Skeletal muscle satellite cell (primary cell): ENCODE results near the gene DAB1.

ENCODE experiments used
- H3K27me3 ChIP-seq: 2 replicates; pipeline ENCODE4 v1.7.0; 2013; ENCODE audit warnings: low read length; ENCODE audit not compliant: control insufficient read depth, insufficient read depth
- H3K36me3 ChIP-seq: 2 replicates; pipeline ENCODE4 v1.7.0; 2013; ENCODE audit warnings: mild to moderate bottlenecking, control low read depth, low read length; ENCODE audit not compliant: insufficient read depth
- H3K4me1 ChIP-seq: 2 replicates; pipeline ENCODE4 v1.7.0; 2013; ENCODE audit warnings: low read length; ENCODE audit not compliant: control insufficient read depth, insufficient read depth
- H3K4me2 ChIP-seq: 2 replicates; pipeline ENCODE4 v1.7.0; 2013; ENCODE audit warnings: mild to moderate bottlenecking, low read length
- H3K4me3 ChIP-seq: 2 replicates; pipeline ENCODE4 v1.7.0; 2013; ENCODE audit warnings: low read length
- H3K9ac ChIP-seq: 2 replicates; pipeline ENCODE4 v1.7.0; 2013; ENCODE audit warnings: mild to moderate bottlenecking, low read depth, low read length, moderate library complexity
- H3K9me3 ChIP-seq: replicated peaks from 2 replicates; pipeline ENCODE4 v1.7.0; 2013; ENCODE audit warnings: mild to moderate bottlenecking, control low read depth, low read length

DAB1 gene

GRCh38 chr1:57209495-57209894 is 214.4 kb downstream of the DAB1 start:
- no peaks in the 10 kb centered on the region for H3K9me3 ChIP-seq
- H3K27me3 ChIP-seq, result no peaks in the 10 kb centered on the region
- H3K36me3 ChIP-seq, result no peaks in the 10 kb centered on the region
- no peak overlapping the region for H3K4me3 ChIP-seq
- H3K9ac ChIP-seq, result no peak overlapping the region
- no peaks in the 10 kb centered on the region for H3K4me1 ChIP-seq
- H3K4me2 ChIP-seq, result no peak overlapping the region

GRCh38 chr1:57208741-57209302 is 215.0 kb downstream of the DAB1 start:
- no peak overlapping the region for H3K9ac ChIP-seq
- no peak overlapping the region for H3K4me3 ChIP-seq
- H3K4me1 ChIP-seq, result no peaks in the 10 kb centered on the region
- H3K27me3 ChIP-seq, result no peaks in the 10 kb centered on the region
- H3K4me2 ChIP-seq, result no peak overlapping the region
- H3K36me3 ChIP-seq, result no peaks in the 10 kb centered on the region
- H3K9me3 ChIP-seq, result no peaks in the 10 kb centered on the region

- Histone ChIP-seq H3K9ac (no peak overlapping the region), H3K4me2 (no peak overlapping the region), H3K9me3 (no peaks in the 10 kb centered on the region), H3K36me3 (no peaks in the 10 kb centered on the region), H3K4me3 (no peak overlapping the region), H3K27me3 (no peaks in the 10 kb centered on the region), H3K4me1 (no peaks in the 10 kb centered on the region)
These were observed 217.8 kb downstream of the DAB1 start for GRCh38 chr1:57206038-57206437.

DNA sequence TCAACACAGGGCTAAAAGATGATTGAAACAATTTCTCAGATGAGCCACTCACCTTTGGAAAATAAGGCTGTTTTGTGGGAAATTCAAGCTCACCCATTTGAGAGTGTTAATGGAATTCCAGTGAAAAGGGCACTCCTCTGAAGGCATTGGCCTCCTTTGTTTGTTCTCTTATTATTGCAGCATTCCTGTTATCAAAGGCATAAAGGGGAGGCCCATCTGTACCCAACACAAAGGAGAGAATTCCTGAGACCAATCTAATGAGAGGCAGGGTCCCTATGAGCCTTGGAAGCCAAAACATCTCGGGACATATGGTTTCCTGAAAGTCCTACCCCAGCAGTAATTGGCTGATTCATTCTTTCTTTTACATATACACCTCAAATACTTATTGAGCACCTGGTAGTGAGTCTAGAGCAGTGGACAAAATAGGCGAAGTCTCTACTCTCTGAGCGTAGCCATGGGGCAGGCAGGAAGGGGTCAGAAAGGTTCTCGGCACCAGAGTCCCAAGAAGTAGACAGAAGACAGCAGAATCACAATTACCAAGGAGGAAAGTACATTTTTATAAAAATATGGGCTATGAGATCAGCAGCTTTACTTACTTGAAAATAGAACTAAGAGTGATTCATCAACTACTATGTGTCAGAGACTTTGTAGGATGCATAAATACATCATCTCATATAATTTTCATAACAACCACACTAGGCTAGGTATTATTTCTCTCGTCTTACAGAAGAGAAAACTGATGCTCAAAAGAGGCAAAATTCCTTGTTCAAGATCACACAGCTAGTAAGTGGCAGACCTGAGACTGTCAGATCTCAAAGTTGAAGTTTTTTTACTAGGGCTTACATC is 218.7 kb downstream of the DAB1 start:
- H3K4me2 ChIP-seq, result no peak overlapping the region
- H3K9ac ChIP-seq, result no peak overlapping the region
- H3K9me3 ChIP-seq, result no peaks in the 10 kb centered on the region
- H3K4me3 ChIP-seq, result no peak overlapping the region
- no peaks in the 10 kb centered on the region for H3K27me3 ChIP-seq
- no peaks in the 10 kb centered on the region for H3K4me1 ChIP-seq
- no peaks in the 10 kb centered on the region for H3K36me3 ChIP-seq

DNA sequence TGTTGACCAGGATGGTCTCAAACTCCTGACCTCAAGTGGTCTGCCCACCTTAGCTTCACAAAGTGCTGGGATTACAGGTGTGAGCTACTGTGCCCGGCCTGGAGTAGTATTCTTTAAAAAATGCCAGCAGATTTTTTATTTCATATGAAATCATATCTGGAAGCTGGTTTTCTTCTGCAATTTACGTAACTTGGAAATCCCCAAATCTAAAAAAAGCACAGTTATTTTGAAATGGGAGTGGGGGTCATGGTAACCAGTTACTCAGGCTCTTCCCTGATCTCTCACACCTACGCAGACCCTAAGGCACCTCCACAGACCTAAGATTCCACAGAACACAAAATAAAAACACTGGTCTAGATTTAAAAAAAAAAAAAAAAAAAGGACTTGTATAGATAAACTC is 219.8 kb downstream of the DAB1 start:
- no peaks in the 10 kb centered on the region for H3K36me3 ChIP-seq
- H3K4me1 ChIP-seq, result no peaks in the 10 kb centered on the region
- no peak overlapping the region for H3K4me2 ChIP-seq
- H3K27me3 ChIP-seq, result no peaks in the 10 kb centered on the region
- H3K9me3 ChIP-seq, result no peaks in the 10 kb centered on the region
- H3K4me3 ChIP-seq, result no peak overlapping the region
- H3K9ac ChIP-seq, result no peak overlapping the region

- Histone ChIP-seq H3K9ac (no peak overlapping the region), H3K36me3 (no peaks in the 10 kb centered on the region), H3K4me1 (no peaks in the 10 kb centered on the region), H3K27me3 (no peaks in the 10 kb centered on the region), H3K9me3 (no peaks in the 10 kb centered on the region), H3K4me2 (no peak overlapping the region), H3K4me3 (no peak overlapping the region)
These were observed 221.6 kb downstream of the DAB1 start for GRCh38 chr1:57202241-57202640.

- Histone ChIP-seq H3K4me2 (no peak overlapping the region), H3K4me3 (no peak overlapping the region), H3K9ac (no peak overlapping the region), H3K4me1 (no peaks in the 10 kb centered on the region), H3K9me3 (no peaks in the 10 kb centered on the region), H3K27me3 (no peaks in the 10 kb centered on the region), H3K36me3 (no peaks in the 10 kb centered on the region)
These were observed 224.9 kb downstream of the DAB1 start for GRCh38 chr1:57198912-57199311.

DNA sequence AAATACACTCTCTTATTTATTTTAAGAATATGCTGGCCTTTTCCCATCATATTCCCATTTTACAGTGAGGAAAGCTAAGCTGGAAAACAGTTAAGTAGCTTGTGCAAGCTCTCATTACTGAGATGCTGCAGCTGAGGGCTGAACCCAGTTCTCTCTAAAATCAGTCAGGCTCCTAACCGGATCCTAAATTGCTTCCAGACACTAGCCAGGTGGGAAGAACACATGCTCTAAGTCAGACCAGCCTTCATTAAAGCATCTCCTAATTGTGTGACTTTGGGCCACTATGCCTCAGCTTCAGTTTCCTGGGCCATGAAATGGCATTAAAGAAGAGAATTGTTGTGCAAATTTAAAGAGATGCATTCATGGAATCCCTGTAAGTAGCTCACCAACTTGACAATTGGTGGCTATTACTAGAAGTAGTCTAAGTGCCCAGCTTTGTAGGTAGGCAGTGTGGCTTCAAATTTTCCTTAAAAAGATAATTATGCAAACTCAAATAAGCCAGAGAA is 228.4 kb downstream of the DAB1 start:
- H3K27me3 ChIP-seq, result no peaks in the 10 kb centered on the region
- H3K4me2 ChIP-seq, result no peak overlapping the region
- no peaks in the 10 kb centered on the region for H3K4me1 ChIP-seq
- H3K36me3 ChIP-seq, result no peaks in the 10 kb centered on the region
- H3K9ac ChIP-seq, result no peak overlapping the region
- H3K4me3 ChIP-seq, result no peak overlapping the region
- no peaks in the 10 kb centered on the region for H3K9me3 ChIP-seq

GRCh38 chr1:57192222-57192621 is 231.6 kb downstream of the DAB1 start:
- Histone ChIP-seq H3K27me3 (no peaks in the 10 kb centered on the region), H3K36me3 (no peaks in the 10 kb centered on the region), H3K9me3 (no peaks in the 10 kb centered on the region), H3K4me1 (no peaks in the 10 kb centered on the region), H3K4me2 (no peak overlapping the region), H3K4me3 (no peak overlapping the region), H3K9ac (no peak overlapping the region)

DNA sequence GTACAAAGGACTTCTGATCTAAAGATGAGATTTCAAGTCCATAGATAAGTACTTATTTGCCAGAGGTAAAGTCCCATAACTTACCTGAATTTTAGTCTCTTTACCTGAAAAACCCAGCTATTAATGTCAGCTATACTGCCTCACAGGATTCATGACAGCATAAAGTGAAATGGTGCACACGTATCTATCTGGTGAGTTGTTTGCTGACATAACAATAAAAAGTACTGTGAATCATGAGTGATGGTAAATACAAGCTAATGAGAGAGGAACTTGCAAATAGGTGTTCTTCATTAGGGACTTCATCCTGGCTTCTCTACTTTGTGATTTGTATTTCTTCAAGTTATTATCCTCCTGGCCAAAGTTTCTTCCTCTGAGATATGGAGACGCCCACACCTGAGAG is 233.0 kb downstream of the DAB1 start:
- no peaks in the 10 kb centered on the region for H3K36me3 ChIP-seq
- H3K4me1 ChIP-seq, result no peaks in the 10 kb centered on the region
- no peak overlapping the region for H3K4me2 ChIP-seq
- H3K9me3 ChIP-seq, result no peaks in the 10 kb centered on the region
- H3K27me3 ChIP-seq, result no peaks in the 10 kb centered on the region
- no peak overlapping the region for H3K4me3 ChIP-seq
- no peak overlapping the region for H3K9ac ChIP-seq

GRCh38 chr1:57188168-57188567 is 235.7 kb downstream of the DAB1 start:
- H3K4me3 ChIP-seq, result no peak overlapping the region
- no peaks in the 10 kb centered on the region for H3K36me3 ChIP-seq
- H3K27me3 ChIP-seq, result no peaks in the 10 kb centered on the region
- H3K9me3 ChIP-seq, result no peaks in the 10 kb centered on the region
- H3K4me1 ChIP-seq, result no peaks in the 10 kb centered on the region
- H3K4me2 ChIP-seq, result no peak overlapping the region
- no peak overlapping the region for H3K9ac ChIP-seq

DNA sequence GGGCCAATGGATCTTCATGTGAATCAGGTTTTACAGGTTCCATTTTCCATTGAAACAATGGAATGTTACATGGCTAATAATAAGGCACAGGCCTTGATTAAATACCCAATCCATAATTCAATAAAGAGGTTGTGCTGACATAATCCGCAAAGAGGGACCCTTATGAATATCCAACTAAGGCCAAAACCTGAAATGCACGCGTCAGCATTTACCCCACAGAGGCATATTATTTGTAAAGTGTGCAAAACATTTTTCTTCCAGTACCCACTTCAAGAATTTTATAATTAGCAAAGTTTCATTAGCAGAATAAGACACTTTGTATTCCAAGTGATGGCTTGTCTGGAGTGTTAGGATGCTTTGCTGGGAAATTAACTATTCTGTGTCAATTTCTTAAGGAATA is 237.4 kb downstream of the DAB1 start:
- Histone ChIP-seq H3K4me3 (no peak overlapping the region), H3K9me3 (no peaks in the 10 kb centered on the region), H3K9ac (no peak overlapping the region), H3K4me2 (no peak overlapping the region), H3K27me3 (no peaks in the 10 kb centered on the region), H3K36me3 (no peaks in the 10 kb centered on the region), H3K4me1 (no peaks in the 10 kb centered on the region)
